AG09309 (cell line): ENCODE results near the gene SMIM33.
A peak's percentile ranks its signal among the peaks of the same experiment; 100 is the strongest.

Experiments
- DNase-seq: peaks from one replicate; pipeline ENCODE4 v3.0.0-alpha.2; 2010; ENCODE audit warnings: low read depth
- H3K4me3 ChIP-seq: 2 replicates; pipeline ENCODE4 v1.5.1; 2011; ENCODE audit warnings: mild to moderate bottlenecking, low read depth, low read length, moderate library complexity; ENCODE audit not compliant: control insufficient read depth
- CTCF ChIP-seq: IDR thresholded peaks from 2 replicates; pipeline ENCODE4 v1.5.1; 2011; ENCODE audit warnings: mild to moderate bottlenecking, low read depth, low read length, inconsistent platforms; ENCODE audit not compliant: insufficient read depth, control insufficient read depth; ENCODE audit errors: missing control alignments

The SMIM33 gene

DNA sequence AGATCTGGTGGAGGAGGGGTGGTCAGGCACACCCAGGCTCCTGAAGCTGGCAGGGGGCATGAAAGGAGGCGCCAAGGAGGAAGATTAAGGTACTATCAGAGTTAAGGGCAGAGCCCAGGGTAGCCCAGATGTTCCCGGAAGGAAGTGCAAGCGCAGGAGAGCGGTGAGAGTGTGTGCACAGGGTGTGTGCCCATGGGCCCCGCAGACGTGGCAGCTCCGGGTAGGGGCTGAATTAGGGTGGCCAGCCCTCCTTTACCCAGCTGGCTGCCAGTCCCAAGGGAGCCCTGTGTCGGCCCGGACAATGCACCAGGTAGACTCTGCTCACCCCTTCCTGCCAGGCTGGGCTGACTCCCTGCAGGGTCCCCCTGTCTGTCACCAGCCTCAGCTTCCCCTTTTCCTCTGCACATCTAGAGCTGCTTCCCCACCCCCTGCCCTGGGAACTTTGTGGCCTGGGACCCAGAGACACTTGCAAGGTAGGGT is at the start of gene SMIM33:
Gene SMIM33, plus strand, starts transcription at position 184 of the 480 bp plus-strand sequence. Its CDS starts 118 bp downstream, at position 302.
- no peak for TF ChIP-seq CTCF
- DNase-seq = no peak
- no peak within 1 kb of the TSS for H3K4me3 ChIP-seq

DNA sequence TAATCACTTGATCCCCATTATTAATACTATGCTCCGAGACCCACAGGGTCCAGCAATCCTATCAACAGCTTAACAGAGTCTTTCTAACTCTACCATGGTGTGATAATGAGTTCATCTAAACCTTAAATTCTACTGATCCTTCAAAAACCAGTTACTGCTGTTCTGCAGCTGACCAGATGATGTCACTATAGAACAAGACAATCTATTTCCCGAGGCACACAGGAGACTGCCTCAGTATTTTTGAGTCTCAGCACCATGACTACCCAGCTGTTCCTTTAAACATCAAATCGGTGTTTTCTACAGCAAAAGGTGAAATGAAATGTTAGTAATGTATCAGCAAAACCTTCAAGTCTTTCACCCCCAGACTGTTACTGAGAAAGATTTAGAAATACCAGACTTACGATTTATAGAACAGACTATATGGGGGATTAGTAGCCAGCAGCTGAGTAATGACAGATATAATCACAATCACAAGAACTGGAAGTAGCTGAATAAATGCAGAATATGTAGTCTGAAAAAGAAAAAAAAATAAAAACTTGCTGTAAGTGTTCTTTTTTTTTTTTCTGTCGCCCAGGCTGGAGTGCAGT is 48.4 kb upstream of the SMIM33 start:
- DNase-seq = peak; percentile 31
- H3K4me3 ChIP-seq = no peak overlapping the region
- TF ChIP-seq CTCF = peak; percentile 76

GRCh38 chr5:139425497-139425896 is 45.3 kb upstream of the SMIM33 start:
- TF ChIP-seq CTCF = no peak
- no peak overlapping the region for H3K4me3 ChIP-seq
- DNase-seq = no peak

DNA sequence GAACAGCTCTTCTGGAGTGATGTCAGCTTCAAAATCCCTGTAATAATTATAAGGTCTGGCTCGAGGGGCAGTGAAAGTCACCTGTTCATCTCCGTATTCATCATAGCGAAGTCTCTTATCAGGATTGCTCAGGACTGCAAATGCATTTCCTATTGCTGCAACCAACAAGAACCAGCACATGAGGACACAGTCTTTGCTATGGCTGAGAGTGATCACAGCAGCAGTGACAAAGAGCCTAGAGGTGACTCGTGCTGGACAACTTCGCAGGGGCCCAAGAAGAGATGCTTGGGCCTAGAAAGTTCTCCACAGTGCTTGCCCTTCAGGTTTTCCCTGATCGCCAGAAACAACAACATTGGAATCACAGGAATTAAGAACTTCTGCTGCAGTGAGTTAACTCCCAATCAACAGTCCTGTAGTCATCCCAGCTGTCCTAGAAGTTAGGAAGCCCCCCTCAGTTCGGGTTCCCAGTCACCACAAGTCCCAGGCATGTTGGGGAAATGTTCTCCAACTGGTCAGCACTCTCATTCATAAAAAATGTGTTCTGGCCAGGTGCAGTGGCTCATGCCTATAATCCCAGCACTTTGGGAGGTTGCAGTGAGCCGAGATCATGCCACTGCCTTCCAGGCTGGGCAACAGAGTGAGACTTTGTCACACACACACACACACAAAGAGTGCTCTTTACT is 44.5 kb upstream of the SMIM33 start:
- DNase-seq = peak; percentile 46
- TF ChIP-seq CTCF = no peak
- H3K4me3 ChIP-seq = no peak overlapping the region

DNA sequence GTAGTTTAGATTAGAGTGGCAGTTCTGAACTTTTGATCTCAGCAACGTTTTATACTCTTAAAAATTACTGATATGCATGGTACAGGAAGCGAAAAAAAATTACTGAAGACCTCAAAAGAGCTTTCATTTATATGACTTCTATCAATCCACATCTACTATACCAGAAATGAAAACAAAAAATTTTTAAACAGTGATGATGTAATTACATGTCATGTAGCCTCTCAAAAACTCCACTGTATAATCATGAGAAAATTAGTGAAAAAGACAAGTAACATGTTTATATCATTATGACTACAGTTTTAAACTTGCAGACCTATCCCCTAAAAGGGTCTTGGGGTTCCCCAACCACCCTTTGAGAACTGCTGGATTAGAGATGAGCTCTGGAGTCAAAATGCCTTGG is 40.8 kb upstream of the SMIM33 start:
- no peak for TF ChIP-seq CTCF
- H3K4me3 ChIP-seq = no peak overlapping the region
- DNase-seq = no peak

- H3K4me3 ChIP-seq = no peak overlapping the region
- no peak for DNase-seq
- TF ChIP-seq CTCF = no peak
These were observed 39.1 kb upstream of the SMIM33 start for GRCh38 chr5:139431706-139432105.
